Mesendoderm (in vitro differentiated cells): ENCODE data around the gene CD101.
"Not testable (repeated sequence)": the region's sequence is repeated elsewhere in the genome, so short reads cannot be mapped to it uniquely, and the experiment has no call there.

Source experiments
- DNase-seq: peaks from one replicate; pipeline ENCODE4 v3.0.0; 2013
- H2AK5ac ChIP-seq: 2 replicates; pipeline ENCODE4 v1.6.1; 2013; ENCODE audit warnings: low read length, inconsistent platforms
- H2BK120ac ChIP-seq: 2 replicates; pipeline ENCODE4 v1.6.1; 2013; ENCODE audit warnings: low read depth, mild to moderate bottlenecking, low read length, moderate library complexity, mixed read lengths
- H2BK15ac ChIP-seq: replicated peaks from 2 replicates; pipeline ENCODE4 v1.6.1; 2013; ENCODE audit warnings: low read depth, mild to moderate bottlenecking, moderate library complexity
- H2BK5ac ChIP-seq: 2 replicates; pipeline ENCODE4 v1.6.1; 2013; ENCODE audit warnings: low read length, inconsistent platforms
- H3K18ac ChIP-seq: 2 replicates; pipeline ENCODE4 v1.6.1; 2013; ENCODE audit warnings: mild to moderate bottlenecking, low read length, mixed read lengths
- H3K23ac ChIP-seq: one replicate; pipeline ENCODE4 v1.6.1; 2013; ENCODE audit warnings: low read length
- H3K27ac ChIP-seq: 2 replicates; pipeline ENCODE4 v1.5.1; 2013; ENCODE audit warnings: low read depth, mild to moderate bottlenecking, inconsistent platforms, low read length, moderate library complexity
- H3K27me3 ChIP-seq: 2 replicates; pipeline ENCODE4 v1.6.1; 2013; ENCODE audit warnings: low read length, control low read depth, mild to moderate bottlenecking, inconsistent platforms; ENCODE audit not compliant: insufficient read depth, poor library complexity
- H3K36me3 ChIP-seq: 2 replicates; pipeline ENCODE4 v1.6.1; 2013; ENCODE audit warnings: low read length, inconsistent platforms; ENCODE audit not compliant: control insufficient read depth, insufficient read depth
- H3K4ac ChIP-seq: one replicate; pipeline ENCODE4 v1.6.1; 2013; ENCODE audit warnings: low read depth, mild to moderate bottlenecking, low read length, moderate library complexity
- H3K4me1 ChIP-seq: 2 replicates; pipeline ENCODE4 v1.6.1; 2013; ENCODE audit warnings: low read depth, low read length, inconsistent platforms; ENCODE audit not compliant: control insufficient read depth
- H3K4me2 ChIP-seq: 2 replicates; pipeline ENCODE4 v1.6.1; 2013; ENCODE audit warnings: low read length
- H3K4me3 ChIP-seq: 2 replicates; pipeline ENCODE4 v1.5.1; 2013; ENCODE audit warnings: mild to moderate bottlenecking, low read length
- H3K56ac ChIP-seq: one replicate; pipeline ENCODE4 v1.6.1; 2013; ENCODE audit warnings: low read length
- H3K79me1 ChIP-seq: 2 replicates; pipeline ENCODE4 v1.6.1; 2013; ENCODE audit warnings: low read length, inconsistent platforms
- H3K79me2 ChIP-seq: 2 replicates; pipeline ENCODE4 v1.6.1; 2013; ENCODE audit warnings: mild to moderate bottlenecking, low read length; ENCODE audit not compliant: control insufficient read depth, insufficient read depth
- H3K9ac ChIP-seq: 2 replicates; pipeline ENCODE4 v1.6.1; 2013; ENCODE audit warnings: low read length, inconsistent platforms
- H4K5ac ChIP-seq: one replicate; pipeline ENCODE4 v1.6.1; 2013; ENCODE audit warnings: low read length
- H4K8ac ChIP-seq: one replicate; pipeline ENCODE4 v1.6.1; 2013; ENCODE audit warnings: low read depth, mild to moderate bottlenecking, control low read depth, low read length, moderate library complexity
- WGBS: extraction: QIAGEN DNeasy Blood & Tissue Kit; methylation state at CpG from one replicate; pipeline ENCODE4 v1.1.7; 2013; ENCODE audit warnings: low lambda C conversion rate, missing lambda C conversion rate; ENCODE audit not compliant: insufficient coverage; ENCODE audit errors: extremely low coverage; 5-methylcytosine and 5-hydroxymethylcytosine counted together

The CD101 gene

GRCh38 chr1:116971258-116971860 lies 30.2 kb upstream of the CD101 start:
- Histone ChIP-seq H3K4me2 (no peak overlapping the region), H3K56ac (no peak overlapping the region), H3K4ac (no peak overlapping the region), H2BK120ac (no peak overlapping the region), H2BK15ac (no peak overlapping the region), H3K36me3 (no peaks in the 10 kb centered on the region), H2AK5ac (no peak overlapping the region), H3K23ac (no peak overlapping the region), H3K79me2 (no peaks in the 10 kb centered on the region), H3K4me1 (no peaks in the 10 kb centered on the region), H3K27ac (no peak overlapping the region), H3K79me1 (no peaks in the 10 kb centered on the region), H2BK5ac (no peak overlapping the region), H4K5ac (no peak overlapping the region), H3K9ac (no peak overlapping the region), H3K18ac (no peak overlapping the region), H3K4me3 (no peak overlapping the region), H4K8ac (no peak overlapping the region), H3K27me3 (no peaks in the 10 kb centered on the region)
- no CpG with 5 or more reads among the region's 4 CpGs for WGBS
- no peak for DNase-seq

DNA sequence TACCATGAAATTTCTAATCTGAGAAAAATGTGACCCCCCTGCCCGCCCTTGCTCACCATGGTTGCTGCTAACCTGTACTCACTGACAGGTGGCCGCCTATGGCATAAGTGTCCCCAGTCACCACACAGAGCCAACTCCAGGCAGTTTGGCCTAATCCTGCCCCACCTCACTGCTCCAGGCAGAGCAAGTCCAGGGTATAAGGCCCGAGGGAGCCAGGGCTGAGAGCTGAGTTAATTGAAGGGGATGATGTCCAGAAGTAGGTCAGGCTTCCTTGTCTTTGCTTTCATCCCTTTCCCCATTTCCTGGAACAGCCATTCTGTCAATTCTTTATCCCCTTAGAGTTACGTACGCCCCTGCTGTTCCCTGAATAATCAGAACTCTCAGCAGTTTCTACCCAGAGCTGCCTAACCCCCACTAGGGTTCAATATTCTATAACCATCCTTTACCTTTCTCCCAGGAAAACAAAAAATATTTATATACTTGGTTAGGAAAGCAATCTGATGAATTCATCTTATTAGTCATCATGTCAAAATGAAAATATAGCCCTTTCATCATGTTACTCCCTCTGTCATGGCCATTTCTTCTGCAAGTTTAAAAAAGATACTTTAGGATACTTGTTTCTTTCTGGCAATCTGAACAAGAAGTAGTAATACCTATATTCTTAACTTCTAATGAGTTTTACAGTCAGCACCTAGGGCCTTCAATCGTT lies 29.4 kb upstream of the CD101 start:
- no peaks in the 10 kb centered on the region for H3K27me3 ChIP-seq
- H3K36me3 ChIP-seq = no peaks in the 10 kb centered on the region
- no peaks in the 10 kb centered on the region for H3K79me1 ChIP-seq
- H3K79me2 ChIP-seq = no peaks in the 10 kb centered on the region
- no peak overlapping the region for H3K18ac ChIP-seq
- no peak overlapping the region for H2BK120ac ChIP-seq
- H3K56ac ChIP-seq = no peak overlapping the region
- H3K4me1 ChIP-seq = no peaks in the 10 kb centered on the region
- H3K4me2 ChIP-seq = no peak overlapping the region
- WGBS = no CpG with 5 or more reads among the region's 6 CpGs
- H2BK15ac ChIP-seq = no peak overlapping the region
- H4K8ac ChIP-seq = no peak overlapping the region
- no peak overlapping the region for H2BK5ac ChIP-seq
- H3K4me3 ChIP-seq = no peak overlapping the region
- no peak overlapping the region for H3K27ac ChIP-seq
- H3K4ac ChIP-seq = no peak overlapping the region
- no peak overlapping the region for H3K9ac ChIP-seq
- no peak for DNase-seq
- no peak overlapping the region for H4K5ac ChIP-seq
- no peak overlapping the region for H3K23ac ChIP-seq
- no peak overlapping the region for H2AK5ac ChIP-seq

- no peak overlapping the region for H3K27ac ChIP-seq
- H3K4me1 ChIP-seq = no peaks in the 10 kb centered on the region
- no peak overlapping the region for H3K23ac ChIP-seq
- no peaks in the 10 kb centered on the region for H3K27me3 ChIP-seq
- H3K79me1 ChIP-seq = no peaks in the 10 kb centered on the region
- H4K8ac ChIP-seq = no peak overlapping the region
- DNase-seq = no peak
- no peak overlapping the region for H3K56ac ChIP-seq
- H3K4ac ChIP-seq = no peak overlapping the region
- H2BK15ac ChIP-seq = no peak overlapping the region
- H4K5ac ChIP-seq = no peak overlapping the region
- no peak overlapping the region for H3K18ac ChIP-seq
- no peaks in the 10 kb centered on the region for H3K36me3 ChIP-seq
- no peak overlapping the region for H3K4me2 ChIP-seq
- H2BK120ac ChIP-seq = no peak overlapping the region
- no peak overlapping the region for H3K4me3 ChIP-seq
- no peak overlapping the region for H3K9ac ChIP-seq
- no peak overlapping the region for H2BK5ac ChIP-seq
- H2AK5ac ChIP-seq = no peak overlapping the region
- no CpG with 5 or more reads among the region's 2 CpGs for WGBS
- H3K79me2 ChIP-seq = no peaks in the 10 kb centered on the region
These were observed 28.9 kb upstream of the CD101 start for GRCh38 chr1:116972674-116973030.

GRCh38 chr1:116980309-116980708 lies 21.3 kb upstream of the CD101 start:
- H4K8ac ChIP-seq, H2AK5ac ChIP-seq, H2BK5ac ChIP-seq, H2BK120ac ChIP-seq, H3K36me3 ChIP-seq, H3K18ac ChIP-seq, H3K23ac ChIP-seq, H3K4me3 ChIP-seq, H3K9ac ChIP-seq, H3K56ac ChIP-seq, H3K4me2 ChIP-seq, H3K79me2 ChIP-seq, H3K27ac ChIP-seq, DNase-seq, H3K4ac ChIP-seq, H3K79me1 ChIP-seq, H3K27me3 ChIP-seq, H2BK15ac ChIP-seq, H4K5ac ChIP-seq, H3K4me1 ChIP-seq: not testable (repeated sequence)
- no CpG with 5 or more reads among the region's 1 CpG for WGBS

- Histone ChIP-seq H3K4me1 (no peaks in the 10 kb centered on the region), H4K8ac (no peak overlapping the region), H3K4me2 (no peak overlapping the region), H4K5ac (no peak overlapping the region), H2BK5ac (no peak overlapping the region), H3K36me3 (no peaks in the 10 kb centered on the region), H3K79me2 (no peaks in the 10 kb centered on the region), H3K56ac (no peak overlapping the region), H3K79me1 (no peaks in the 10 kb centered on the region), H3K27me3 (no peaks in the 10 kb centered on the region), H3K27ac (no peak overlapping the region), H2BK120ac (no peak overlapping the region), H2BK15ac (no peak overlapping the region), H3K23ac (no peak overlapping the region), H3K9ac (no peak overlapping the region), H2AK5ac (no peak overlapping the region), H3K4me3 (no peak overlapping the region), H3K4ac (no peak overlapping the region), H3K18ac (no peak overlapping the region)
- WGBS = no CpG with 5 or more reads among the region's 2 CpGs
- no peak for DNase-seq
These were observed 20.0 kb upstream of the CD101 start for GRCh38 chr1:116981521-116982037.
